Upper lobe of left lung (tissue), 6 donors: ENCODE measurements around the gene SLC66A3. TPM values are rescaled to one million over a fixed set of nuclear protein-coding genes. Genes with fewer than 3 reads are reported as not detected.

Experiments used
- ATAC-seq, 2 donors: fragments of 200-7000 bp; cut with Tn5 transposase; one replicate each; pipeline ENCODE4 v1.9.1; 2022; ENCODE audit warnings: mild to moderate bottlenecking in 2 of 2, moderate library complexity in 2 of 2; ENCODE audit not compliant: low FRiP score in 2 of 2
- DNase-seq, 2 donors: peaks; one replicate each; pipeline ENCODE4 v3.0.0-alpha.2; 2019 to 2020
- H3K27ac ChIP-seq, 4 donors: fragments of 200-600 bp; sonication (generic); one replicate each; pipeline ENCODE4 v1.5.1; 2016 to 2019
- H3K27me3 ChIP-seq, 4 donors: fragments of 200-600 bp; sonication (generic); one replicate each; pipeline ENCODE4 v1.5.1; 2017 to 2019
- H3K36me3 ChIP-seq, 4 donors: fragments of 200-600 bp; sonication (generic); one replicate each; pipeline ENCODE4 v1.5.1; 2016 to 2019
- H3K4me1 ChIP-seq, 4 donors: fragments of 200-600 bp; sonication (generic); one replicate each; pipeline ENCODE4 v1.5.1; 2018 to 2019
- H3K4me3 ChIP-seq, 4 donors: fragments of 200-600 bp; sonication (generic); one replicate each; pipeline ENCODE4 v1.5.1; 2017 to 2019; ENCODE audit warnings: mild to moderate bottlenecking in 2 of 4, moderate library complexity in 1 of 4
- H3K9me3 ChIP-seq, 4 donors: fragments of 200-600 bp; sonication (generic); one replicate each; pipeline ENCODE4 v1.5.1; 2018 to 2019
- EP300 ChIP-seq, 4 donors: sonication (generic); formaldehyde crosslinking; IDR thresholded peaks; one replicate each; pipeline ENCODE4 v1.5.1; 2017; ENCODE audit warnings: antibody characterized with exemption in 4 of 4, control low read depth in 2 of 4
- POLR2A ChIP-seq, 4 donors: fragments of 450-650 bp; IDR thresholded peaks; one replicate each; pipeline ENCODE4 v1.5.1; 2016 to 2017; ENCODE audit warnings: antibody characterized with exemption in 4 of 4, mild to moderate bottlenecking in 2 of 4
- POLR2AphosphoS5 ChIP-seq, 2 donors: sonication (generic); formaldehyde crosslinking; IDR thresholded peaks; one replicate each; pipeline ENCODE4 v1.5.1; 2017; ENCODE audit warnings: antibody characterized with exemption in 2 of 2
- WGBS, 2 donors: methylation state at CpG; one replicate each; pipeline ENCODE4 v1.1.5; 2017 to 2018; 5-methylcytosine and 5-hydroxymethylcytosine counted together
- total RNA-seq, 6 donors: library from RNA; depleted of rRNA in 4 of 6; stranded (reverse); fragments of >200 nt in 4 of 6; gene quantifications; one replicate each; pipeline versions ENCODE4 v1.1.0 to v1.2.1, GENCODE V29; 2016 to 2021
- TF ChIP-seq, protein P1 (sequence below), 6 experiments: fragments of 450-650 bp in 4 of 6; fragments of 200-600 bp in 2 of 6; sonication (generic) in 2 of 6; IDR thresholded peaks; one replicate each; pipeline ENCODE4 v1.5.1; 2016 to 2019; ENCODE audit warnings: antibody characterized with exemption in 6 of 6
- donor health status: DM: no; HTN: no; CAD: no; lungs with moderate emphysema.
- donor health status: DM: no; HTN: yes; CAD: no; lungs with severe emphysema.

Gene SLC66A3
- total RNA-seq, 6 donors from 2014 or later = 24.2 to 54.6 (median 43.4) TPM

DNA sequence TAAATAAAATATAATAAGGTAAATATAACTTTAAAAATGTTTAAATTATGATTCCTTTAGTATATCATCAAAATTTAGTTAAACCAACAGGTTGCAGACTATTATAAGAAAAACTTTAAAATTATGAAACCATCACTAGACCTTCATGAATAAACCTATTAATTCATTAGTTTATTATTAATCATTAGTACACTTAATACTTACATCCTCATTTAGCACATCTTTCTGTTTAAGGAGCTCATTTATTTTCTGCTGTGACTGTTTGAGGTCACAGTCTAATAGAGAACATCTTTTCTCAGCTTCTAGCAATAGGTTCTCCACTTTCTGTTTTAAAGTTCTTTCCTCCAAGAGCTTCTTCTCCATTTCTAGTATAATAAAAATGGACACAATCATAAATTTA is 52.8 kb downstream of the SLC66A3 start:
- DNase-seq (no peak), ATAC-seq (no peak)
- Histone ChIP-seq H3K4me3 (no peak overlapping the region), H3K9me3 (no peaks in the 10 kb centered on the region), H3K27me3 (no peaks in the 10 kb centered on the region), H3K36me3 (peaks cover 0 to 66% (median 13%) of the 10 kb centered on the region in 4 donors), H3K4me1 (peaks cover 0 to 12% (median 2%) of the 10 kb centered on the region in 4 donors), H3K27ac (no peak overlapping the region)
- TF ChIP-seq EP300 (IDR thresholded peaks at IDR 0.05) (no peak), POLR2AphosphoS5 (IDR thresholded peaks at IDR 0.05) (no peak), POLR2A (IDR thresholded peaks at IDR 0.05) (no peak)
- TF ChIP-seq, protein P1, sequence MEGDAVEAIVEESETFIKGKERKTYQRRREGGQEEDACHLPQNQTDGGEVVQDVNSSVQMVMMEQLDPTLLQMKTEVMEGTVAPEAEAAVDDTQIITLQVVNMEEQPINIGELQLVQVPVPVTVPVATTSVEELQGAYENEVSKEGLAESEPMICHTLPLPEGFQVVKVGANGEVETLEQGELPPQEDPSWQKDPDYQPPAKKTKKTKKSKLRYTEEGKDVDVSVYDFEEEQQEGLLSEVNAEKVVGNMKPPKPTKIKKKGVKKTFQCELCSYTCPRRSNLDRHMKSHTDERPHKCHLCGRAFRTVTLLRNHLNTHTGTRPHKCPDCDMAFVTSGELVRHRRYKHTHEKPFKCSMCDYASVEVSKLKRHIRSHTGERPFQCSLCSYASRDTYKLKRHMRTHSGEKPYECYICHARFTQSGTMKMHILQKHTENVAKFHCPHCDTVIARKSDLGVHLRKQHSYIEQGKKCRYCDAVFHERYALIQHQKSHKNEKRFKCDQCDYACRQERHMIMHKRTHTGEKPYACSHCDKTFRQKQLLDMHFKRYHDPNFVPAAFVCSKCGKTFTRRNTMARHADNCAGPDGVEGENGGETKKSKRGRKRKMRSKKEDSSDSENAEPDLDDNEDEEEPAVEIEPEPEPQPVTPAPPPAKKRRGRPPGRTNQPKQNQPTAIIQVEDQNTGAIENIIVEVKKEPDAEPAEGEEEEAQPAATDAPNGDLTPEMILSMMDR (IDR thresholded peaks at IDR 0.05) = no peak

DNA sequence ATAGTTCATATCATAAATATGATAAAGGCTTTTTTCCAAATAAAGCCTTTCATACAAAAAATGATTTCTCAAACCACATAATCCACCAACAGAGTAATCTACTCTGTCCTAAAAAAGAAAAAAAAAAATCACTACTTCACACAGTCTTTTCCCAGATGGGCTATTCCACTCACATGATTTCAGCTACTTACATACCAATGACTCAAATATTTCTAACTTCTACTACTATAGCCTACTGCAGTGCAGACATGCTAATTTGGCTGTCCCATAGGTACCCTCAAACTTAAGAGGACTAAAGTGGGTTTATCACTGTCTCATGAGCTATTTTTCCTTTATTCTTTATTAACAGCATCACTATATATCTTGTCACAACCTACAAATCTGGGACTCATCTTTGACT is 57.4 kb downstream of the SLC66A3 start:
- no peak overlapping the region for H3K4me3 ChIP-seq
- peaks cover 0 to 94% (median 21%) of the 10 kb centered on the region in 4 donors for H3K36me3 ChIP-seq
- H3K9me3 ChIP-seq = no peaks in the 10 kb centered on the region
- no peak overlapping the region for H3K27ac ChIP-seq
- TF ChIP-seq EP300 (IDR thresholded peaks at IDR 0.05) (no peak), POLR2AphosphoS5 (IDR thresholded peaks at IDR 0.05) (no peak), POLR2A (IDR thresholded peaks at IDR 0.05) (no peak)
- TF ChIP-seq, protein P1 (IDR thresholded peaks at IDR 0.05) = no peak
- H3K4me1 ChIP-seq = peaks cover 0 to 5% (median 0%) of the 10 kb centered on the region in 4 donors
- H3K27me3 ChIP-seq = no peaks in the 10 kb centered on the region
- no peak for DNase-seq
- ATAC-seq = no peak

DNA sequence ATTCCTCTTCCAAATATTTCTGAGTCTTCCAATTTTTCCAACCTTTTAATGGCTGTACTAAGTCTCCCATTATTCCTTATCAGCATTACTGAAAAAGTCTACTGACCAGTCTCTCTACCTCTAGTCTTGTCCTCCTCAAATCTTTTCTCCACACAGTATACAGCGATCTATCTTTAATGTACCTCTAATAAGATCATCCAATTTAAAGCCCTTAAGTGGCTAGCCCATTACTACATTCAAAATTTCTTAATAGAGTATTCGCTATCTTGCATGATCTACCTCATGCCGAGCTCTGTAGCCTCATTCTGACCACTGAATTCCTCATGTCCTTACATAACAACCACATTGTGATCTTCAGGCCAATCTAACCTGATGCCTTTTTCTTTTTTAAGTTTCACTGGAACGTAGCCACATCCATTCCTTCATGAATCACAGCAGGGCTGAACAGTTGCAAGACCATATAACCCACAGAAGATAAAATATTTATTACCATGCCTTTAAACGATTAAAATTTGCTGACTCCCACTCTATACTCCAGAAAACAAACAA is 57.9 kb downstream of the SLC66A3 start:
- 89 to 90% methylated on average over 5 of the region's 5 CpGs for WGBS, 2 donors
- H3K9me3 ChIP-seq = no peaks in the 10 kb centered on the region
- TF ChIP-seq POLR2A (IDR thresholded peaks at IDR 0.05) (no peak), EP300 (IDR thresholded peaks at IDR 0.05) (no peak), POLR2AphosphoS5 (IDR thresholded peaks at IDR 0.05) (no peak)
- TF ChIP-seq, protein P1 (IDR thresholded peaks at IDR 0.05) = no peak
- no peak overlapping the region for H3K4me3 ChIP-seq
- DNase-seq (no peak), ATAC-seq (no peak)
- H3K27me3 ChIP-seq = no peaks in the 10 kb centered on the region
- H3K36me3 ChIP-seq = peaks cover 0 to 96% (median 23%) of the 10 kb centered on the region in 4 donors
- H3K4me1 ChIP-seq = peaks cover 0 to 5% (median 0%) of the 10 kb centered on the region in 4 donors
- no peak overlapping the region for H3K27ac ChIP-seq

DNA sequence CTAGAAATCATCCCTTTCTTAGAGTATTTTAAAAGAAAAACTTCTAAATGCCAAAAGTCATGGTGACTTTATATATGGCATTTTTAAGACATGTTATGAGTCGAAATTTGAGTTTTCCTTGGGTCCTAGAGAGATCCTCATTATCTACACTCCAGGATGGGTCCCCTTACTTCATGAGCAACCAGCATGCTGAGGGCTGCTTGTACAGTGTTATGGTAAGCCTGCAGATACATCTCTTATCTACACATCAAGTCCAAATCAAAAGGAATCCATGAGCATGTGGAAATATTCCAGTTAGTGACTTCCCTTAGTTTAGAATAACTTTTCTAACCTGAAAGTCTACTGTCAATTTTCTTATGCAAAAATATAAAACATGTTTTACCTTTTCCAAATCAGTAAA is 58.7 kb downstream of the SLC66A3 start:
- H3K9me3 ChIP-seq = no peaks in the 10 kb centered on the region
- ATAC-seq = no peak
- no peak overlapping the region for H3K4me3 ChIP-seq
- no peak overlapping the region for H3K27ac ChIP-seq
- peaks cover 0 to 98% (median 23%) of the 10 kb centered on the region in 4 donors for H3K36me3 ChIP-seq
- no peak for DNase-seq
- H3K27me3 ChIP-seq = no peaks in the 10 kb centered on the region
- H3K4me1 ChIP-seq = peaks cover 0 to 5% (median 0%) of the 10 kb centered on the region in 4 donors
- TF ChIP-seq EP300 (IDR thresholded peaks at IDR 0.05) (no peak), POLR2AphosphoS5 (IDR thresholded peaks at IDR 0.05) (no peak), POLR2A (IDR thresholded peaks at IDR 0.05) (no peak)
- TF ChIP-seq, protein P1 (IDR thresholded peaks at IDR 0.05) = no peak
- 94 to 100% methylated on average over 1 of the region's 1 CpG for WGBS, 2 donors

DNA sequence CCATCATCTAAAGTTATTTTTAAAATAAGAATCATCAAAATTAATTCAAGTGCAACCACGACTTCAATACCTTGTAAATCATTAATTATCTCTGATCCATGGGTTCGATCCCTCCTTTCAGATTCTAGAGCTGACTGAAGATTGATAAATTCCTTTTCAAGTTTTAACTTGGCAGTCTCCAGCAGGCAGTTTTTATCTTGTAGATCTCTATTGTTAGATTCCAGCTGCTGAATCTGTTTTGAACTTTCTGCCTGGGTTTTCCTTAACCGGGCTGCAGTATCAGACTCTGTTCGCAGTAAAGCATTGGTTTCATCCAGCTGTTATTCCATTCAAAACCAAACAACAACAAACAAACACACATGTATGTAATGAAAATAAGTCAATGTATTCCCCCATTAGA is 59.5 kb downstream of the SLC66A3 start:
- no peak for ATAC-seq
- H3K36me3 ChIP-seq = peaks cover 0 to 97% (median 24%) of the 10 kb centered on the region in 4 donors

More for the DNA sequence above, 59.5 kb downstream of the SLC66A3 start:
- no peak for TF ChIP-seq POLR2AphosphoS5 (IDR thresholded peaks at IDR 0.05)
- TF ChIP-seq, protein P1 (IDR thresholded peaks at IDR 0.05) = no peak
- no peak for TF ChIP-seq POLR2A (IDR thresholded peaks at IDR 0.05)
- TF ChIP-seq EP300 (IDR thresholded peaks at IDR 0.05) = no peak
- Histone ChIP-seq H3K4me1 (peaks cover 0 to 5% (median 0%) of the 10 kb centered on the region in 4 donors), H3K4me3 (no peak overlapping the region), H3K27me3 (no peaks in the 10 kb centered on the region), H3K27ac (no peak overlapping the region), H3K9me3 (no peaks in the 10 kb centered on the region)
- no peak for DNase-seq
- 60 to 70% methylated on average over 4 of the region's 4 CpGs for WGBS, 2 donors
